Liver (tissue), 3 donors: Measurements from ENCODE around the gene GBX2.

Experiments used
- RAD21 ChIP-seq, 2 donors: IDR thresholded peaks; 2 replicates each; pipeline ENCODE4 v1.6.1; 2016; ENCODE audit warnings: antibody characterized with exemption in 2 of 2, mild to moderate bottlenecking in 2 of 2
- SP1 ChIP-seq: IDR thresholded peaks from 2 replicates; pipeline ENCODE4 v1.6.1; 2018; ENCODE audit warnings: antibody characterized with exemption, mild to moderate bottlenecking
- TAF1 ChIP-seq: conservative IDR thresholded peaks from 2 replicates; pipeline ENCODE4 v1.6.1; 2016; ENCODE audit warnings: antibody characterized with exemption, mild to moderate bottlenecking
- YY1 ChIP-seq: IDR thresholded peaks from 2 replicates; pipeline ENCODE4 v1.6.1; 2016; ENCODE audit warnings: antibody characterized with exemption, mild to moderate bottlenecking
- TF ChIP-seq, protein P1 (sequence below): fragments of 150-350 bp; IDR thresholded peaks from 2 replicates; pipeline ENCODE4 v1.5.1; 2017; ENCODE audit warnings: improper control_type of control experiment, low read depth, low read length; ENCODE audit not compliant: missing input control
- TF ChIP-seq, protein P2 (sequence below): IDR thresholded peaks from 2 replicates; pipeline ENCODE4 v1.6.1; 2016; ENCODE audit warnings: antibody characterized with exemption
- donor health status: healthy.
- donor health status: healthy.

DNA sequence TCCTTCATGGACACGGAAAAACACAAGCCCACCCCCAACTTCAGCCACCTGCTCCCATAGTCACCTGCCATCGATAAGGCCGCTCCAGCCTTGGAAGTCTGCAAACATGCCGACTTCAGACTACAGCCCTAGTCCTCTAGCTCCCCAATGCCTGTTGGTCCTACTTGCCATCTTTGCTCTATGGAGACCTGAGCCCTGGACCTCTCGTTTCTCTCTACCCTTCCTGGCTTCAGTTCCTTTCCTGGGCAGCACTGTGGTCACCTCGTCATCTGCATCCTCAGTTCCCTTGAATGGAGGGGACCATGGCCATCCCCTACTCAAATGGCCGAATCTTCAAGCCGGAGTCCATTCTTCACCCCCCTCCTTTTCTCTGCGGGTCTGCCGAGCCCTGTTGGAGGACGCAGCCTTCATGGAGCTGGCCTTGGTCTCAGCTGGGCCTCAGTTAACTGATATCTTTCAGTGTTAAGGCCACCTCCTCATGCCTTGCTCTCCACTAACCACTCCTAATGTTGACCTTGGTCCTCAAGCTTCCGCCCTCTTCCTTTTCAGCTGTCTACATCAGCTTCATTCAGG is 47.7 kb upstream of the GBX2 start:
- TF ChIP-seq YY1 (no peak), RAD21 (IDR thresholded peaks at IDR 0.05) (no peak), TAF1 (no peak), SP1 (no peak)
- TF ChIP-seq, protein P1, sequence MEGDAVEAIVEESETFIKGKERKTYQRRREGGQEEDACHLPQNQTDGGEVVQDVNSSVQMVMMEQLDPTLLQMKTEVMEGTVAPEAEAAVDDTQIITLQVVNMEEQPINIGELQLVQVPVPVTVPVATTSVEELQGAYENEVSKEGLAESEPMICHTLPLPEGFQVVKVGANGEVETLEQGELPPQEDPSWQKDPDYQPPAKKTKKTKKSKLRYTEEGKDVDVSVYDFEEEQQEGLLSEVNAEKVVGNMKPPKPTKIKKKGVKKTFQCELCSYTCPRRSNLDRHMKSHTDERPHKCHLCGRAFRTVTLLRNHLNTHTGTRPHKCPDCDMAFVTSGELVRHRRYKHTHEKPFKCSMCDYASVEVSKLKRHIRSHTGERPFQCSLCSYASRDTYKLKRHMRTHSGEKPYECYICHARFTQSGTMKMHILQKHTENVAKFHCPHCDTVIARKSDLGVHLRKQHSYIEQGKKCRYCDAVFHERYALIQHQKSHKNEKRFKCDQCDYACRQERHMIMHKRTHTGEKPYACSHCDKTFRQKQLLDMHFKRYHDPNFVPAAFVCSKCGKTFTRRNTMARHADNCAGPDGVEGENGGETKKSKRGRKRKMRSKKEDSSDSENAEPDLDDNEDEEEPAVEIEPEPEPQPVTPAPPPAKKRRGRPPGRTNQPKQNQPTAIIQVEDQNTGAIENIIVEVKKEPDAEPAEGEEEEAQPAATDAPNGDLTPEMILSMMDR, result no peak
- TF ChIP-seq, protein P2, sequence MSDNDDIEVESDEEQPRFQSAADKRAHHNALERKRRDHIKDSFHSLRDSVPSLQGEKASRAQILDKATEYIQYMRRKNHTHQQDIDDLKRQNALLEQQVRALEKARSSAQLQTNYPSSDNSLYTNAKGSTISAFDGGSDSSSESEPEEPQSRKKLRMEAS, result no peak
